Endothelial cell of hepatic sinusoid (primary cell): Measurements from ENCODE around the gene CLCF1.

Experiments
- in situ Hi-C: cut with HindIII; loops from 2 replicates; pipeline ENCODE4 v1.10.0; 2017; ENCODE audit warnings: low sequenced_read_pairs

CLCF1 gene

GRCh38 chr11:67376063-67376820 is 2.8 kb upstream of the CLCF1 start:
- in situ Hi-C loops: no loop called here

DNA sequence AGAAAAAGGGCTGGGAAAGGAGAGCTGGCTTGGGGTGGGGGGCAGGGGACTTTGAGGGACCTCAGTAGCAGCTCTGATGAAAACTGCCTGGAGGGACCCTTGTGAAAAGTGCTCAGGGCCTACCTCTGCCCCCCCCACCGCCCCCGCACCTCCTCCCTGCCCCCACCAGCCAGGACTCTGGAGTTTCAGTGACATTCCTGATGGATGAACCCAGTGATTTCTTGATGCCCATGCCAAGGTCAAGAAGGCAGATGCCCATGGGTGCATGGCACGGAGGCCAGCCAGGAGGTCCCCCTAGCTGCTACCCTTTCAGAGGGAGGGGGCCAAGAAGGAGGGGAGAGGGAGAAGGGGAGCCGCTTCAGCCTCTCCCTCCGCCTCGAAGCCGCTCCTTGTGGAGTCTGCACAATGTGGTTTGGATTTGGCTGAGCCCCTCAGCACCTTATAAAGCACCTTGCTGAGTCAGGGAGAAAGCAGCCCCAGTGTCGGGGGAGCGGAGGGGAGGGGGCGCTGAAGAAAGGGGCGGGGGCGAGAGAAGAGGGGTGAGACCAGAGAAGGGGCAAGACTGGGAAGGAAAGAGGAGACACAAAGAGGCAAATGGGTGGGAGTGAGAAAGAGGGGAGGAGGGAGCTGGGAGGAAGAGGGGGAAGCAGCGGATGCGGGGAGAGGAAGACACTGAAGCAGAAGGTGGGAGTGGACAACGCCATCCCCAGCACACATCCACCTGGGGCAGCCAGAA is 2.1 kb upstream of the CLCF1 start:
- in situ Hi-C loops: no loop called here

DNA sequence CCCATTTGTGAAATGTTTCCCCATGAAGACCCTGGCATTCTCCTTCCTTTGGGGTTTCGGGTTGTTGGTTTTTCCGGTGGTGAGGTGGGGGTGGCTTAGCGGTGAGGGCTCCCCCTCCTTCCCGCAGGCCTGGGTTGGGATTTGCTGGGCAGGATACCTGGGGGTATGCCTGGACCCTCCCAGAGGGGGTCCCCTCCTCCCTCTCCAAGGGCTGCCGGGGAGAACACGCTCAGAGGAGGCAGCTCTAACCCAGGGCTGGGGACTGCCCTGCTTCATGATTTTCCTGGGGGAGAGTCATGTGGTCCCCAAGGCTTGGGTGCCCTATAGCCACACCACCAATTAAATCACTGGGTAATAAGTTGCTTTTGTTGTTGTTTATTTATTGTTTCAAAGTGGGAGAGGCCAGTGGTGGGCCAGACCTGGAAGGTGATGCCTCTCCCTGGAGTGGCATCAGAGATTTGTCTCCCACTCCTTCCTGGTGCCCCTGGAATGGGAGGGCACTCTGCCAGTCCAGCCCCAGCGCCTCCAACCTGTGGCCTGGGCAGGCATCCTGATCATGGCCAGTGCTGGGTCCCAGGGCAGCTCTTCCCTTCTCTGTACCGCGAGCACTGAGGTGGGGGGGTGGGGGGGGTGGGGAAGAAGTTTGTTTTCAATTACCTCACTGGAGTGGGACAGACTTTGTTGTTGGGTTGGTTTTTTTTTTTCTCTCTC is 1.3 kb upstream of the CLCF1 start:
- in situ Hi-C loops: no loop called here

GRCh38 chr11:67373648-67374570 is 511 bp upstream of the CLCF1 start:
- in situ Hi-C loops: no loop called here

DNA sequence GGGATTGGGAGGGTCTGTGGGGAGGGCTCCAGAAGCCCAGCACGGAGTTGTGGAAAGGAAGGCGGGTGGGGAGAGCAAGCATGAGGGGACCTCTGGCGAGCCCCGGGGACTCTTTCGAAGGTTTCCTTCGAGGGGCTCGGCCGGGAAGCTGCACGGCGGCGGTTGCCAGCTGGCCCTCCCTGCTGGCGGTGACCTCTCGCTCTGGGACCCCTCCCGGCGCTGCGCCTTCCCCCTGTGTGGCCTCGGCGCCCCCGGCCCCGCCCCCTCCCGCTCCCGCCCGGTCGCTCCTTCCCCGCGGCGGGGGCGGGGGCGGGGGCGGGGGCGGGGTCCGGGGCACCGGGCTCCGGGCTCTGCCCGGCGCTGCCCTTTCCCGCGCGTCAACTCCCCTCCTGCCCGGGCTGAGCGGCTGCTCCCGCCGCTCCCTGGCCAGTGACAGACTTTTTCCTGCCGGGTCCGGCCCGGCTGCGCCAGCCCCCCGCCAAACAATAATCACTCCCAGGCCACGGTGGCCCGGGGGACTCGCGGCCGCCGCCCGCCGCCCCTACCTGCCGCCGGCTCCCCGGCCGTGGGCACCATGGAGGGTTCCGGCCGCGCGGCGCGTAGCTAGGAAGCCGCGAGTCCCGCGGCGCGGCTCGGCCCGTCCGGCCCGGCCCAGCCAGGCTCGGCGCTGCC is 941 bp downstream of the CLCF1 start:
- in situ Hi-C loops: no loop called here

DNA sequence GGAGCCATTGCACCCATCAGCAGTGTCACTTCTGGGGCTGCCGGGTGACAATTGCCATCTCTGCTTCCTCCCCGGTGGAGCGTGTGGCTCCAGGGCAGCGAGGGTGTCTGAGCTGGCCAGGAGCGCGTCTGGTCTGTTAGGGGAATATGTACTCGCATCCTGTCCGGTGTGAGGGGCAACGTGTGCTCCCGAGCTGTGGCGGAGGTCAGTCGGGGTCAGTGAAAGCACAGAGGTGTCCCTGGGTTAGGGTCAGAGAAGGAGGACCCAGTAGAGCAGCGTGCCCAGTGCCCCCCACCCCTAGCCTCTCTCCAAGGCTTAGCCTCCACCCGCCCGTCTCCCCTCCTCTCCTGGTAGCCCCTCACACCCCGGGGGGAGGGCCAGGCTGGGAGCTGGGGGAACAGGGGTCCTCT is 1.5 kb downstream of the CLCF1 start:
- in situ Hi-C loops: no loop called here

- in situ Hi-C loops: no loop called here
These were observed 2.0 kb downstream of the CLCF1 start for GRCh38 chr11:67371189-67371910.

DNA sequence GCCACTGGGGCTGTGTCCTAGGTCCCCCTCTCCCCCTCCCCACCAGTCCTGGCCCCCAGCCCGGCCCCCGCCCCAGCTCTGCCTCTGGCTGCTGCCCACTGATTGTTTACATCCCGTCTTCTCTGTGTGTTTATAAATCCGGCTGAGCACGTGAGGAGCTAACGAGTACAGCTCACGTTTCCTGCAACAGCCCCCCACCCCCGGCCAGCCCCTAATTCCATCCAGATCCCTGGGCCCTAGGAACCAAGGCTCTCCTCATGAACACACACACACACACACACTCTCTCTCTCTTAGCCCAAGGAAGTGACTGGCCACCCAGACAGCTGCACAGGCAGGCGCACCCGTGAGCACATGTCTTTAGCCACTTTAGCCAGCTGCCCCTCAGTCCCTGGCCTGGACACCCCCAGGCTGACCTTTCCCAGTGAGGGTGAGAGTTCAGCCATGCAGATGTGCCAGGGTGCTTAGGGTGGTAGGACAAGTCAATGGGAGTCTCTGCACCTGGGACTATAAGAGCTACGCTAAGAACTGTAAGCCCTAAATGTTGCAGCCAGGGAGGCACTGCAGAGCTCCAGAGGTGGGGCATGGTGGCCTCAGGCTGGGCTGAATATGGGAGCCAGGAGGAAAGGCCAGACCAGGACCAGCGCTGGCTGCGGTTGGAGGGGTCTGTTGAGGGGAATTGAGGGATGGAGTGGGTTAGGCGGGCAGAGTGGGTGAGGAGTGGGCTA is 2.9 kb downstream of the CLCF1 start:
- in situ Hi-C loops: no loop called here

- in situ Hi-C loops: no loop called here
These were observed 3.6 kb downstream of the CLCF1 start for GRCh38 chr11:67369801-67370284.

- in situ Hi-C loops: no loop called here
These were observed 4.1 kb downstream of the CLCF1 start for GRCh38 chr11:67369275-67369674.

DNA sequence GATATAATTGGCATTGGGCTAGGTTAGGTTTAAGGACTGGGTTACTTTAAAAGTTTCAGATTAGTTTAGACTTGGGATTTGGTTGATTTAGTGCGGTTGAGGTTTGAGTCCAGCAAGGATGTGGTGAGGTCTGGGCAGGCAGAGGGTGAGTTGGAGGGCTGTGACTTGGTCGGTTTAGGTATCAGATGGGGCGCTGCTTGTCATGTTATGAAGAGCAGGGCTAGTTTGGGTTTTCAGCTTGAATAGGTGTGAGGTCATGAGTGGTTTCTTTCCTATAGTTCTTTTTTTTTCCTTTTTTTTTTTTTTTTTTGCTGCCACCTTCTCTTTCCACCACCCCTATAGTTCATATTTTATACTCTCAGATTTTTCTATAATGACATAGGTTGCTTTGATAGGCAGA is 4.8 kb downstream of the CLCF1 start:
- in situ Hi-C loops: no loop called here

GRCh38 chr11:67367761-67368227 is 5.6 kb downstream of the CLCF1 start:
- in situ Hi-C loops: no loop called here

DNA sequence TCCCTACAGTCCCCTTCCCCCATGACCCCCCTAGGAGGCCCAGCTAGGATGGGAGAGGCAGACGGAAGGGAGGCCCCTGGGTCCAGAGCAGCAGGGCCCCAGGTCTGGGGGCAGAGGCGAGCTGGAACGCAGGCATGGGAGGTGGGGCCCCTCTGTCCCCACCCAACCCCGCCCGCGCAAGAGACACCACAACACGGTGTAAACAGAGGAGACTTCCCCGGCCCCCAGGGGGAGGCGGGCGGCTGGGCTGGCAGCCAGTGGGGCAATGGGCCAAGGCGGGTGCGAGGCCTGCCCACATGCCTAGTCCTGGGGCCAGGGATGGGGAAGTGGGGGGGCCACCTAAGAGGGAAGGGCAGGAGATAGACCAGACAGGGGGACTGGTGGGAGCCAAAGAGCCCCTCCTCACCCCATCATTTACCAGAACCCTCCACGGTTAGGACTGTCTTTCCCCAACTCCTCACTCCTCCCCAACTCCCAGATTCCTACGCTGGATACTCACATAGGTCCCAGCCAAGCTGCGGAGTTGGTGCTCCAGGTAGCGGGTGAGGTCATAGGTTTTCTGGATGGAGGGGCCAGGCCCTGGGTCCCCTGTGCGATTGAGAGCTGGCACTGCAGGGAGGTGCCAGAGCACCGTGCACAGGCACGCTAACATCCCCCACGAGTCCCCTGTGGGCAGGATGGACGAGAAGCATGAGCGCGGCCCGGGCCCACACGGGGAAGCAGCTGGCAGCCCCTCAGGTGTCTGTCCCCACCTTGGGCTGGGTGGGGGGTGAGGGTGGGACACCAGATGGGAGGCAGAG is 6.2 kb downstream of the CLCF1 start:
- in situ Hi-C loops: no loop called here

GRCh38 chr11:67366546-67366945 is 6.9 kb downstream of the CLCF1 start:
- in situ Hi-C loops: no loop called here

DNA sequence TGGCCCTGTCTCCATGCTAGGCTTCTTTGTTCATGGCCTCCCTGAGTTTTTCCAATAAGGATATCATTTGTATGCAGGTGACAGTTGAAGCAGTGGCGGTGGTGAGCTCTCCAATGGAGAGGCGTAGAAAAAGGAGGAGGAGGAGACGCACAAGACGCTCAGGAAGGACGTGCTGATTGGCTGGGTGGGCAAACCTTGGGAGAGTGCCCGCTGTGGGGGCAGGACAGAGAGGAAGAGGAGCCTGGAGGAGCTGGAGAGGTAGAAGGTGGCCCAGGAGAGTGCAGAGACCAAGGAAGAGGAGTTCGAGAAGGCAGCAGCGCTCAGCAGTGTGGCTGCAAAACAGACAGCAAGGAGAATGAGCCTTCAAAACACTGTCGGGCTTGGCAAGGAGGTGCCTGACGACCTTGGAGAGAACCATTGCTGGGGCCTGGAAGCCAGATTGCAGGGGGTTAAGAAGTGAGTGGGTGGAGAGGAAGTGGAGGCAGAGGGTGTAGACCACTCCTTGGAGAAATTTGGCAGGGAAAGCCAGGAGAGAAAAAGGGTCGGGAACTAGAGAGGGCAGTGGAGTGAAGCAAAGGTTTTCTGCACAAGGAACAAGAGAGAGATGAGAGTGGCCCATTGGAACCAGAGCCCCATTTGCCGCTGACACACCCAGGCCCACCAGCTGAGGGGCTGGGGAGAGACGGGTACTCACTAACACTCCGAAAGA is 7.5 kb downstream of the CLCF1 start:
- in situ Hi-C loops: no loop called here

DNA sequence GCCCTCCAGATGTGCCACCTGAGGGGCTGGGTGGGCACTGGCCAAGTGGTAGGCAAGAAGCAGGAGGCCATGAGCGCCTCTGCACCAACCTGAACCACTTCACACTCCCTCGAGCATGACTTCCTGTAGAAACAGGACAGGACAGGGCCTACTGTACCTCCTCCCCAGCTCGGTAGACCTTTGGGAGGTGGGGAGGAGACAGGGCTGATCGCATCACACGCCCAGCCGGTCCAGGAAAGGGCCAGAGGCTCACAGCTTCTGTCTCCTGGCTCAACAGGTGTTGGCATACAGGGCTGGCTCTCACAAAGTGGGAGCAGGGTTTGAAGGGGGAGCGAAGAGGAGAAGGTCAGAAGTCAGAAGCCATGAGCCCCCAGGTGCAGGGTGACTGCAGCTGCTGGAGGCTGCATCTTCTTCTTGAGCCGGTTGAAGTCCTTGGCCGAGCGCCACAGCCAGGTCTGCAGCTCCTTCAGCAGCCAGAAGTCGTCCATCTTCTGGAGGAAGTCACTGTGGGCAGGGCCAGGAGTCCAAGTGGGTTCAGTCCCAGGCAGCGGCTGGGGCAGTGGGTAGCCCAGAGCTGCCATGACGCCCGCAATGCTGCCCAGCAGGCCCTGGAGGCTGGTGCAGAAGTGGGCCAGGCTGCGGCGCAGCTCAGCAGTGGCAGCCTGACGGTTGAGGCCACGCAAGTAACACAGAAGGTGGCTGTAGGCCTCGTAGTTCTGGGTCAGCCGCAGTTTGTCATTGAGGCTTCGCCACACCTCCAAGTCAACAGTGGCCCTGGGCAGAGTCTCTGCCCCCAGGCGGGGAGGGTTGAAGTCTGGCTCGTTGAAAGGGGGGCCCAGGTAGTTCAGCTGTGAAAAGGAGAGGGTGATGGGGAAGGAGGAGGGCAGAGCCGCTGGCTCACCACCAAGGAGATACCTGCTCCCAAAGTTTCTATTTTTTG is 8.3 kb downstream of the CLCF1 start:
- in situ Hi-C loops: no loop called here
